ENCODE measurements around the gene CHTF18.

DNA sequence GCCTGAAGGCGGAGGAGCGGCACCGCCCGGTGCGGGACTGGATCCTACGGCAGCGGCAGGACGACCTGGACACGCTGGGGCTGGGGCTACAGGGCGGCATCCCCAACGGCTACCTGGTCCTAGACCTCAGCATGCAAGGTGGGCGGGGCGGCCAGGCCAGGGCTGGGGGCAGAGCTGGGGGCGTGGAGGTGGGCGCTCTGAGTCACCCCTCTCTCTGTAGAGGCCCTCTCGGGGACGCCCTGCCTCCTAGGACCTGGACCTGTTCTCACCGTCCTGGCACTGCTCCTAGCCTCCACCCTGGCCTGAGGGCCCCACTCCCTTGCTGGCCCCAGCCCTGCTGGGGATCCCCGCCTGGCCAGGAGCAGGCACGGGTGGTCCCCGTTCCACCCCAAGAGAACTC, 20.0 kb upstream of the CHTF18 start:
- TF ChIP-seq EZH2 (IDR thresholded peaks at IDR 0.05; ENCODE audit: low read length): no peak
- TF ChIP-seq, protein P1, sequence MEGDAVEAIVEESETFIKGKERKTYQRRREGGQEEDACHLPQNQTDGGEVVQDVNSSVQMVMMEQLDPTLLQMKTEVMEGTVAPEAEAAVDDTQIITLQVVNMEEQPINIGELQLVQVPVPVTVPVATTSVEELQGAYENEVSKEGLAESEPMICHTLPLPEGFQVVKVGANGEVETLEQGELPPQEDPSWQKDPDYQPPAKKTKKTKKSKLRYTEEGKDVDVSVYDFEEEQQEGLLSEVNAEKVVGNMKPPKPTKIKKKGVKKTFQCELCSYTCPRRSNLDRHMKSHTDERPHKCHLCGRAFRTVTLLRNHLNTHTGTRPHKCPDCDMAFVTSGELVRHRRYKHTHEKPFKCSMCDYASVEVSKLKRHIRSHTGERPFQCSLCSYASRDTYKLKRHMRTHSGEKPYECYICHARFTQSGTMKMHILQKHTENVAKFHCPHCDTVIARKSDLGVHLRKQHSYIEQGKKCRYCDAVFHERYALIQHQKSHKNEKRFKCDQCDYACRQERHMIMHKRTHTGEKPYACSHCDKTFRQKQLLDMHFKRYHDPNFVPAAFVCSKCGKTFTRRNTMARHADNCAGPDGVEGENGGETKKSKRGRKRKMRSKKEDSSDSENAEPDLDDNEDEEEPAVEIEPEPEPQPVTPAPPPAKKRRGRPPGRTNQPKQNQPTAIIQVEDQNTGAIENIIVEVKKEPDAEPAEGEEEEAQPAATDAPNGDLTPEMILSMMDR (optimal IDR thresholded peaks at IDR 0.05 in 1 of 3, IDR thresholded peaks at IDR 0.05 in 1 of 3, conservative IDR thresholded peaks at IDR 0.05 in 1 of 3; ENCODE audit: extremely low read depth in 1 of 3, insufficient read depth in 2 of 3, low read length in 3 of 3): no peak

Measured in keratinocyte (primary cell).